ENCODE measurements around the gene EPHA8. TPM values are rescaled to one million over a fixed set of nuclear protein-coding genes. Genes with fewer than 3 reads are reported as not detected.

The EPHA8 gene
- total RNA-seq, 1 donor from 2014 or later, result not detected

DNA sequence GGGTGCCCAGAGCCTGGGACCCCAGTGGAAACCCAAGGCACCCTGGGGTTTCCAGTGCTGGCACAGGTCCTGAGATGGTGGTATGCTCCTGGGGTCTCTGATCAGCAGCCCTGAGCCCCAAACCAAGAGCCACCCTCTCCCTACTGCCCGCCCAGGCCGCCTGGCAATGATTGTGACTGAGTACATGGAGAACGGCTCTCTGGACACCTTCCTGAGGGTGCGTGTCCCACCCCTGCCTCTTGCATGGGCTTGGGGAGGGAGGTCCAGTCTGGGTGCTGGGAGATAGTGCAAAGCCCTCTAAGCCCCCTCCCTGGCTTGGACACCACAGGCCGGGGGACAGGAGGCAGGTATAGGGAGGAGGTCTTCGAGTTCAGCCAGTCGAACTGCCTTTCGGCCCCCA is 34.7 kb downstream of the EPHA8 start:
- Mint-ChIP-seq H3K27ac (ENCODE audit: unreplicated experiment) (no peak overlapping the region), H3K4me3 (ENCODE audit: unreplicated experiment) (no peak overlapping the region), H3K4me1 (ENCODE audit: low read depth) (no peaks in the 10 kb centered on the region), H3K36me3 (ENCODE audit: low read depth) (no peaks in the 10 kb centered on the region), H3K9me3 (ENCODE audit: low read depth) (no peaks in the 10 kb centered on the region), H3K27me3 (ENCODE audit: low read depth) (peaks cover 25% of the 10 kb centered on the region)
- TF ChIP-seq, protein P1, sequence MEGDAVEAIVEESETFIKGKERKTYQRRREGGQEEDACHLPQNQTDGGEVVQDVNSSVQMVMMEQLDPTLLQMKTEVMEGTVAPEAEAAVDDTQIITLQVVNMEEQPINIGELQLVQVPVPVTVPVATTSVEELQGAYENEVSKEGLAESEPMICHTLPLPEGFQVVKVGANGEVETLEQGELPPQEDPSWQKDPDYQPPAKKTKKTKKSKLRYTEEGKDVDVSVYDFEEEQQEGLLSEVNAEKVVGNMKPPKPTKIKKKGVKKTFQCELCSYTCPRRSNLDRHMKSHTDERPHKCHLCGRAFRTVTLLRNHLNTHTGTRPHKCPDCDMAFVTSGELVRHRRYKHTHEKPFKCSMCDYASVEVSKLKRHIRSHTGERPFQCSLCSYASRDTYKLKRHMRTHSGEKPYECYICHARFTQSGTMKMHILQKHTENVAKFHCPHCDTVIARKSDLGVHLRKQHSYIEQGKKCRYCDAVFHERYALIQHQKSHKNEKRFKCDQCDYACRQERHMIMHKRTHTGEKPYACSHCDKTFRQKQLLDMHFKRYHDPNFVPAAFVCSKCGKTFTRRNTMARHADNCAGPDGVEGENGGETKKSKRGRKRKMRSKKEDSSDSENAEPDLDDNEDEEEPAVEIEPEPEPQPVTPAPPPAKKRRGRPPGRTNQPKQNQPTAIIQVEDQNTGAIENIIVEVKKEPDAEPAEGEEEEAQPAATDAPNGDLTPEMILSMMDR (IDR thresholded peaks at IDR 0.05), result no peak
- DNase-seq (ENCODE audit: low spot score), result no peak

DNA sequence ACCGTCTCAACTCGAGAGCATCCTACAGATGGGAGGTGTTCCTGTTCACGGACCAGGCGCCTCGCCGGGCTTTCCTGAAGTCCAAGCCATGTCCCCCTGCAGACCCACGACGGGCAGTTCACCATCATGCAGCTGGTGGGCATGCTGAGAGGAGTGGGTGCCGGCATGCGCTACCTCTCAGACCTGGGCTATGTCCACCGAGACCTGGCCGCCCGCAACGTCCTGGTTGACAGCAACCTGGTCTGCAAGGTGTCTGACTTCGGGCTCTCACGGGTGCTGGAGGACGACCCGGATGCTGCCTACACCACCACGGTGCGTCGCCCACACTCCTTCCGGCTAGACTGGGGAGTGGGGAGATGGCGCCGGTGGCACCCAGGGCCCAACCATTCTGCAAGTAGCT is 35.4 kb downstream of the EPHA8 start:
- H3K36me3 Mint-ChIP-seq (ENCODE audit: low read depth), result no peaks in the 10 kb centered on the region
- peaks cover 31% of the 10 kb centered on the region for H3K27me3 Mint-ChIP-seq (ENCODE audit: low read depth)
- no peak for DNase-seq (ENCODE audit: low spot score)
- no peak overlapping the region for H3K27ac Mint-ChIP-seq (ENCODE audit: unreplicated experiment)
- H3K4me3 Mint-ChIP-seq (ENCODE audit: unreplicated experiment), result no peak overlapping the region
- H3K4me1 Mint-ChIP-seq (ENCODE audit: low read depth), result no peaks in the 10 kb centered on the region
- TF ChIP-seq, protein P1 (IDR thresholded peaks at IDR 0.05), result no peak
- H3K9me3 Mint-ChIP-seq (ENCODE audit: low read depth), result no peaks in the 10 kb centered on the region

DNA sequence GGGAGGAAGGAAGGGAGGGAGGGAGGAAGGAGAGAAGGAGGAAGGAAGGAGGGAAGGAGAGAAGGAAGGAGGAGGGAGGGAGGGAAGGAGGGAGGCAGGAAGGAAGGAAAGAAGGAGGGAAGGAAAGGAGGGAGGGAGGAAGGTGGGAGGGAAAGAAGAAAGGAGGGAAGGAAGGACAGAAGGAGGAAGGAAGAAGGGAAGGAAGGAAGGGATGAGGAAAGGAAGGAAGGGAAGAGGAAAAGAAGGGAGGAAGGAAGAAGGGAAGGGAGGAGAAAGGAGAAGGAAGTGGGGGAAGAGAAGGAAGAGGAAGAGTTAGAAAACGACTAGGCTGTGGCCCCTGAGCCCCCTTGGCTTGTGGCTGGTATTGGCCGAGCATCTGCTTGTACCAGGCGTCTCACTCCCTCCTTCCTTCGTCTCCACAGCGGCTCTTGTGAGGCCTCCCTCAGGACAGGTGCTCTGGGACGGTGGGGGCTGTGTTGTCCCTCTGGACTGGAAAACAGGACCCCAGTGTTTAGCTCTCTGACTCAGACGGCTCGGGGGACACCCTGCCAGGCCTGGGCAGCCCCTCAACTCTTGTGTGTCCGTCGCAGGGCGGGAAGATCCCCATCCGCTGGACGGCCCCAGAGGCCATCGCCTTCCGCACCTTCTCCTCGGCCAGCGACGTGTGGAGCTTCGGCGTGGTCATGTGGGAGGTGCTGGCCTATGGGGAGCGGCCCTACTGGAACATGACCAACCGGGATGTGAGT is 37.0 kb downstream of the EPHA8 start:
- H3K9me3 Mint-ChIP-seq (ENCODE audit: low read depth), result no peaks in the 10 kb centered on the region
- H3K4me3 Mint-ChIP-seq (ENCODE audit: unreplicated experiment), result no peak overlapping the region
- no peaks in the 10 kb centered on the region for H3K36me3 Mint-ChIP-seq (ENCODE audit: low read depth)
- TF ChIP-seq, protein P1 (IDR thresholded peaks at IDR 0.05), result no peak
- no peak overlapping the region for H3K27ac Mint-ChIP-seq (ENCODE audit: unreplicated experiment)
- H3K4me1 Mint-ChIP-seq (ENCODE audit: low read depth), result no peaks in the 10 kb centered on the region
- H3K27me3 Mint-ChIP-seq (ENCODE audit: low read depth), result peaks cover 40% of the 10 kb centered on the region
- DNase-seq (ENCODE audit: low spot score), result no peak

DNA sequence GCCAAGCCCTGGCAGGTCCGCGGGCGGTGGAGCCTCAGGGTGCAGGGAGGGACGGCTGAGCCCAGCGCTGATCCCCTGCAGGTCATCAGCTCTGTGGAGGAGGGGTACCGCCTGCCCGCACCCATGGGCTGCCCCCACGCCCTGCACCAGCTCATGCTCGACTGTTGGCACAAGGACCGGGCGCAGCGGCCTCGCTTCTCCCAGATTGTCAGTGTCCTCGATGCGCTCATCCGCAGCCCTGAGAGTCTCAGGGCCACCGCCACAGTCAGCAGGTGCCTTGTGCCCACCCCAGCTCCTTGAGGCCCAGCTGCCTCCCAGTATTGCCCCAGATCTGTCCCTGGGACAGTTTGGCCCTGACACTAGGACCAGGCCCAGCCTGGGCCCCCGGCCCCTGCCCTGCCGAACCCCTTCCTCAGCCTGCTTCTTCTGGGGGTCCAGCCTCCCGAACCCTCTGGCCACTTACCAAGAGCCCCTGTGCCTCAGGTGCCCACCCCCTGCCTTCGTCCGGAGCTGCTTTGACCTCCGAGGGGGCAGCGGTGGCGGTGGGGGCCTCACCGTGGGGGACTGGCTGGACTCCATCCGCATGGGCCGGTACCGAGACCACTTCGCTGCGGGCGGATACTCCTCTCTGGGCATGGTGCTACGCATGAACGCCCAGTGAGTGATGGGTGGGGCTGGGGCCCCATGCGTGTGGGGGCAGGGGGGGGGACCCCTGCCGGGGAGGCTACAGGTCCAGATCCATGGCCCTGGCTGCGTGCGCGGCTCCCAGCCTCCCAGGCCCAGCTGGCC is 37.7 kb downstream of the EPHA8 start:
- Mint-ChIP-seq H3K27ac (ENCODE audit: unreplicated experiment) (no peak overlapping the region), H3K4me1 (ENCODE audit: low read depth) (no peaks in the 10 kb centered on the region), H3K4me3 (ENCODE audit: unreplicated experiment) (no peak overlapping the region), H3K9me3 (ENCODE audit: low read depth) (no peaks in the 10 kb centered on the region), H3K27me3 (ENCODE audit: low read depth) (peaks cover 44% of the 10 kb centered on the region), H3K36me3 (ENCODE audit: low read depth) (no peaks in the 10 kb centered on the region)
- TF ChIP-seq, protein P1 (IDR thresholded peaks at IDR 0.05), result no peak
- no peak for DNase-seq (ENCODE audit: low spot score)

DNA sequence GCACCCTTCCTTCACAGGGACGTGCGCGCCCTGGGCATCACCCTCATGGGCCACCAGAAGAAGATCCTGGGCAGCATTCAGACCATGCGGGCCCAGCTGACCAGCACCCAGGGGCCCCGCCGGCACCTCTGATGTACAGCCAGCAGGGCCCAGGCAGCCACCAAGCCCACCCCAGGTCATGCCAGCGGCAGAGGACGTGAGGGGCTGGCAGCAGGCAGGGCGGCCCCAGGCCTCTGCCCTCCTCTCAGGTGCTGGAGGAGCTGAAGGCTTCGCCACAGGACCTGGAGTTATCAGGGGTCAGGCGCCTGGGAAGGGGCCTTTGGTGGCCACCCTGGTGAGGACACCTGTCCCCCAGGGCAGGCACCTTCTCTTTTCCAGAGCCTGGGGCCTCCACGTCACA is 38.3 kb downstream of the EPHA8 start:
- Mint-ChIP-seq H3K36me3 (ENCODE audit: low read depth) (no peaks in the 10 kb centered on the region), H3K27me3 (ENCODE audit: low read depth) (peaks cover 50% of the 10 kb centered on the region), H3K4me1 (ENCODE audit: low read depth) (no peaks in the 10 kb centered on the region), H3K4me3 (ENCODE audit: unreplicated experiment) (no peak overlapping the region), H3K27ac (ENCODE audit: unreplicated experiment) (no peak overlapping the region), H3K9me3 (ENCODE audit: low read depth) (no peaks in the 10 kb centered on the region)
- no peak for DNase-seq (ENCODE audit: low spot score)
- TF ChIP-seq, protein P1 (IDR thresholded peaks at IDR 0.05), result no peak

Data from chondrocyte (in vitro differentiated cells).